ENCODE results near the gene VAV3.

VAV3 gene

DNA sequence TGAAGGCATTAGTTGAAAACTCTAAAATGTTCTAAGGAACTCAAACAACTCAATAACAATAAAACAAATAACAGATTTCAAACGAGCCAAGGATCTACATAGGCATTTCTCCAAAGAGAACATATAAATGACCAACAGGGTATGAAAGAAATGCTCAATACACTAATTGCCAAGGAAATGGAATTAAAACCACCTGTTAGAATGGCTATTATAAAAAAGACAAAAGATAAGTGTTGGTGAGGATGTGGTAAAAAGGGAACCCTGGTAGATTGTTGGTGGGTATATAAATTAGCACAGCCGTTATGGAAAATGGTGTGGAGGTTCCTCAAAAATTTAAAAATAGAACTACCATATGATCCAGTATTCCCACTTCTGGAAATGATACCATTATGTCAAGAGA is 9.1 kb upstream of the VAV3 start:
- DNase-seq (ENCODE audit: low read depth): no peak

DNA sequence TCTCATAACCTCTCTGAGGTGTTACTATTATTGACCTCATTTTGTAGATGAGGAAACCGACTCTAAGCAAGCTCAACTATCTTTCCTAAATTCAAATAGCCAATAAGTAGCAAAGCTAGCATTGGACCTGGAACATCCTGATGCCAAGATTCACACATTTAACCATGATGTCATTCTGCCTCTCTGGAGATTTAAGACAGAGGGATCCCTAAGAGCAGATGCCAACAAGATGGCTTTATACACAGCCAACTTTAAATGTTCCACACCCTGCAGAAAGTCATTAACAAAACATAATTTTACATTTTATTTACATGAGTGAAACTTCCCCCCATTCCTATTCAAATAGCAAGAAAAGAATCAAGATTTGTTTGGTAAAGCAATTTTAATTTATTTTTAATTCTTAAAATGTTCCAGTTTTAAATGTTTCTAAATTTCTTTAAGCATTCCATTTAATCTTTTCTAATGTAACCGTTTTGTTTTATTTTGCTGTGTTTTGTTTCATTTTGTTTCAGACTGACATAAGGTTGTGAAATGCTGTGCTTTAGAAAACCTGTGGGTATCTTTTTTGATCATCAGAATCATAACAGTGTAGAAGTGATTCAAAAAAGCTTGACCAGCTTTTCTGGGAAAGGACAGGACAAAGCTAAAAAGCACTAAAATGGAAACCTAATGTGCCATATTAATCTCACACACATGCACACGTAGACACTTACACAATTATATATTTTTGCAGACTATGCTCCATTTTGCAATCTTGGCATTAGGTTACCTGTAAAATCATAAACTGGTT is 7.6 kb upstream of the VAV3 start:
- no peak for DNase-seq (ENCODE audit: low read depth)

DNA sequence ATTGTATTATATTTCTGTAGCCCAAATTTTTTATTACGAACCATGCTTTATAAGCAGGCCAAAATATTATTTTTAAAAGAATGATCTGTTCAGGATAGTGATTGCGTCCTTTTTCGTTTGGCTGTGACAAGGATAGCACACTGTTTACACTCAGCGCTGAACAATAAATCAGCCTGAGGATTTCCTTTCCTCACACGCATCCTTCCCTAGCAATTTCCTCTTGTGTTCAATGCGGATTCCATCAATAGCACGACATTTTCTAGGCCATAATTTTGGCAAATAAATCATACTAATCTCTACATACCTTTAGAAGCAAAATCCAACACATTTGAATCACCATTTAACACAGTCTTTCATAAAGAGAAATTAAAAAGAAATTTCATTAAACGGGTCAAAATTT is 1.6 kb upstream of the VAV3 start:
- no peak for DNase-seq (ENCODE audit: low read depth)

DNA sequence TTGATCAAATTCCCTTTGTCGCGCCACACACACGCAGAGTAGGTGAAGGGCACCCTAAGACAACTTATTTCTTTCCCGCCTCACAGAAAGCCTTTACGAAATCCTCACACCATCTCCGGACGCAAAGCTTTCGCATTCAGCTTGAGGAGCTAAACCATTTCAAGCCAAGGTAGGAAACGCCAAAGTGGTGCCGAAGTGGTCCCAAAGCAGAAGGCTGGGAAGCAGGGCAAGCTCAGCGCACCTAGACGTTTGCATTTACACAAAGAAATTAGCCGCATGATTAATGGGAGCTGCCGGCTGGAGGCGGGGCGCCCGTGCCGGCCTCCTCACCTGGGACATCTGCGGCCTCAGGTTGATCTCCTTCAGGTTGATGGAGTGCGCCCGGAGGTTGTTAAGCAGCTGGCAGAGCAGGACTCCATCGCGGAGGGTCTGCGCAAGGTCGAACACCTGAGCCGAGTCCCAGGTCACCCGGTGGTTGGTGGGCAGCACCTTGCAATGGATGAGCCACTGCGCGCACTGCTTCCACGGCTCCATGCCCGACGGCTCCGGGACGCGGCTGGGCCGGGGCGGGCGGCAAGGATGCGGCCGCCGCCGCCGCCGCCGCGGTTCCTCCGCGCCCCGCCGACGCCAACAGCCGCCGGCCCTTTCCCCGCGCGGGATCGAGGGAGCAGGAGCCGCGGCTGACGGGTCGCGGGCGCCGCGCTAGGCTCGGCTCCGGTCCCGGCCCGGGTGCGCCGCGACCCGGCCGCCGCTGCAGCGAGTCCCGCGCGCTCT is 457 bp downstream of the VAV3 start:
- no peak for DNase-seq (ENCODE audit: low read depth)

DNA sequence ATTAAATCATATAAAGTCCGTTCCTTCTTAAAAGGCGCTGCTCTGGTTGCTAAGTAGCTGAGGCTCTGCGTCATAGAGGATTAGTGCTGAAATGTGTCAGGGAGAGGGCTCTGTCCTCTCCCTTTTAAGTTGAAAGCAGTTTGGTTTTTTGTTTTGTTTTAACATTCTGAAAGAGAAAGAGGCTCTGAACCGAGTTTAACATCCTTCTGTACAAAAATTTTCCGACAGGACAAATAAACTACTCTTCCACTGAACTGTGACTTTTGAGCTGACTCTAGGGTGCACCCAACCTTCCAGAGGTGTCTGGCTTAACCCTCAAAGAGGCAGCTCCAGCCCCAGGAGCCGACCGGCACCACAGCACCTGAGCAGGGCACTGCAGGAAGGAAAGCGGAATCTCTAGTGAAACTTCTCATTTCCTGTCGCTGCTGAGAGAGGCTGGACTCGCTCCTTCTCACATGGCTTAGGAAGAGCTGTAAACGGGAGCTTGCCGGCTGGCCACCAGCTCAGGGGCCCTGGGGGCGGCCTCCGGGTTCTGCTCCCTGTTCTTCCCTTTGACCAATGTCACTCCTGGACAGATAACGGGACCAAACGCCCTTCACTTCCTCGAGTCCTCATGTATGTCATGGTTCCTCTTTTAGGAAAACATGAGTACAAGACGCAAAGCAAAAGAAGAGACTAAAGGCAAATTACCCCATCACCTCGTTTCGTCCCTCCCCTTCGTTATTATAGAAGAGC is 1.2 kb downstream of the VAV3 start:
- DNase-seq (ENCODE audit: low read depth): no peak

DNA sequence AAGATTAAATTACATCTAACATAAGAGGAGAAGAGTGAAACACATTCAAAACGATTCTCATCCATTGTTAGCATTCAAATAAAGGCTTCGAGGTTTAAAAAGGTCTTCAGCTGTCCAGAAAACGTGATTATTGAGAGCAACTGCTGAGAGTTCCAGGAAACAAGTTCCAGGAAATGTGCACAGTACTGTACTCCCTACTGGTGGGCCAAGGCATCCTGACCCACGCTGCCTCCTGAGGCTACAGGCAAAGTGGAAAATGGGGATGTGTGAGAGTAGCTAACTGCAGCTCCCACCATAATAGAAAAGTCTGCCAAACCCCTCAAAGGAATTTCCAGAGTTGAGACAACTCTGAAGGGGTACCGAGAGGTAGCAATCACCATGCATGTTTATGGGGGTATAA is 2.0 kb downstream of the VAV3 start:
- no peak for DNase-seq (ENCODE audit: low read depth)

DNA sequence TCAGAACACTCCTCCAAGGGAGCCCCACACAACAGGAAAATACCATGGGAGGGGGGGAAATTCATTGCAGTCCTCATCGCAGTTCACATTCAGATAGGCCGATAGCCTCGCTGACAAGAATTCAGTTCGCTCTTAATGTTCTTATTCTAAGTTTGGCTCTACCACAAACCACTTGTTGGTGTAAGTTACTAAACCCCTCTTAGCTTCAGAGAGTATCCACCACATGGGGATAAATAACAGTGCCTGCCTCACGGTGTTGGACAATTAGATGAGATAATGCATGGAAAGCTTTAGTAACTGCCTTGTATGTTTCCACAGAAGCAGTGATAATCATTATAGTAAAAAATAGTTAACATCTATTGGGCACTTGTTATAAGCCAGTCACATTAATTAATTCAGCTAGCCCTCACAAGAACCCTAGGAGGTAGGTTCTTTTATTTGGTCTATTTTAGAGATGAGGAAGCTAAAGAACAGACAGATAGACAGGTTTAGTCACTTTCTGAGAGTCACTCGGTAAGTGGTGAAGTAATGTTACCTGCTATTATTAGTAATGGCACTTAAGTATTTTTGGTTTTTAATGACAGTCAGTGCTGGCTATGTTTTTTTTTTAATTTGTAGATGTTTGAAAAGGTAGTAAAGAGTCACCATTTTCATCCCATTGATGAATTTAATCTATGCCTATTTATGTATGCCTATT is 10.1 kb downstream of the VAV3 start:
- no peak for DNase-seq (ENCODE audit: low read depth)

DNA sequence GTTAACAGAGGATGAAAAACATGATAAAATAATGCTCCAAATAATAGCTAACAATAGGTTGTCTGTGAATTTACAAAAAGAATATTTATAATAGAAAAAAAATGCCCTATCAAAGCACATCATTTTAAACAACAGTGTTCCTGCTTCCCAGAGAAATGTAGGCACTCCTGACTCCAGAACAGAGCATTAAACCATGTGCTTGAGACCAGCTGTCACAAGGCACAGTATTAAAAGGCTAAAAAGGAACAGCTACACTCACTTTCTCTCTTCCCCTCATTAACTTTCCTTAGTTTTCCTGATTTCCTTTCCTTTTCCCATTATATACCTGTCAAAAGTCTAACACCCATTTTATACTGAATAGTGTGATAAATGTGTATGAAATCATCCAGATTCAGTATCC is 10.9 kb downstream of the VAV3 start:
- DNase-seq (ENCODE audit: low read depth): no peak

DNA sequence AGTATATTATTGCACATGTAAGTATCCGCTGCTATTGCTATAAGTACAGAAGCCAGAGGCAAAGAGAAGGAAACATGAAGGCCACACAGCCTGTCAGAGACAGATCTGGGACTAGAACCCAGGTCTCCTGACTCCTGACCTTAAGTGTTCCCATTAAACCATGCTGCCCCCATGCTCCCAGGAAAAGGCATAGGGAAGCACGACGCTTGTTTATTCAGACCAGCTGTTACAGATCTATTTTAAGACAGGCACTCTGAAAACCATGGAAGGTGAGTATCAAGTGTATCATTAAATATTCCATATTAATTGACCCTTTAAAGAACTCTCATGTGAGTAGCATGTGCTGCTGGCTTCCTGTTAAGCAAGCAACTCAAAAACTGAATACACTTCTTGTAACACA is 11.4 kb downstream of the VAV3 start:
- DNase-seq (ENCODE audit: low read depth): no peak

DNA sequence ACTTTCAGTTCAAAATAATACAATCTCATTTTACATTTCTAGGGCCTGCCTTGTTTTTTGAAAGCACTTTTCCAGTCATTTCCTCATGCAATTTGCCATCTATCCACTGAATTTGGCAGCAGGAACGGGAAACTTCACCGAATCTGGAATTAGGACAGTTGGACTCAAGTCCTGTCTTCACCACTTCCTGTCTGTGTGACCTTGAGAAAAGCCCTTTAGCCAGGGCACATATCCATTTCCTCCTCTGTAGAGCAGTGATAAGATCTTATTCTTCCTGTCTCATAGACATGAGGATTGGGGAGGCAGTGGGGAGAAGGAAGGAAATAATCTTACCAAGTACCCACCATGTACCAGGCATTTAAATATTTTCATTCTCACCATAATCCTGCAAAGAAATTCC is 12.0 kb downstream of the VAV3 start:
- DNase-seq (ENCODE audit: low read depth): no peak

DNA sequence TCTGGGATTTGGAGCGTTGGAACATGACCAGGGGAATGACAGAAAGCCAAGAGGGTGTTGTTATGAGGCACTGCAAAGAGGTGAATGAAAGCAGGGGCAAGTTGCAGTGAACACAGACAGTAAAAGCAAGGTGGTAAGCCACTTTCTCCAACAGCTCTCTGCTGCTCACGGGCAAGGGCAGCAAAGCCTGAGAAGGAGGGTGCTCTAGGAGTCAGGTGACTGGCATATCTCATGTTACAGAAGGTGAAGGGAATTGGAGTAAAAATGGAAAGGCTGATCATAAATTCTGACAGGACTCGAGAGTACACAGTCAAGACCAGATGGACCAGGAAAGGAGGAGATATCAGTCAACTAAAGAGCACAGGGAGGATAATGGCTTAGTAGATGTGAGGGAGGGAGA is 14.5 kb downstream of the VAV3 start:
- DNase-seq (ENCODE audit: low read depth): no peak

DNA sequence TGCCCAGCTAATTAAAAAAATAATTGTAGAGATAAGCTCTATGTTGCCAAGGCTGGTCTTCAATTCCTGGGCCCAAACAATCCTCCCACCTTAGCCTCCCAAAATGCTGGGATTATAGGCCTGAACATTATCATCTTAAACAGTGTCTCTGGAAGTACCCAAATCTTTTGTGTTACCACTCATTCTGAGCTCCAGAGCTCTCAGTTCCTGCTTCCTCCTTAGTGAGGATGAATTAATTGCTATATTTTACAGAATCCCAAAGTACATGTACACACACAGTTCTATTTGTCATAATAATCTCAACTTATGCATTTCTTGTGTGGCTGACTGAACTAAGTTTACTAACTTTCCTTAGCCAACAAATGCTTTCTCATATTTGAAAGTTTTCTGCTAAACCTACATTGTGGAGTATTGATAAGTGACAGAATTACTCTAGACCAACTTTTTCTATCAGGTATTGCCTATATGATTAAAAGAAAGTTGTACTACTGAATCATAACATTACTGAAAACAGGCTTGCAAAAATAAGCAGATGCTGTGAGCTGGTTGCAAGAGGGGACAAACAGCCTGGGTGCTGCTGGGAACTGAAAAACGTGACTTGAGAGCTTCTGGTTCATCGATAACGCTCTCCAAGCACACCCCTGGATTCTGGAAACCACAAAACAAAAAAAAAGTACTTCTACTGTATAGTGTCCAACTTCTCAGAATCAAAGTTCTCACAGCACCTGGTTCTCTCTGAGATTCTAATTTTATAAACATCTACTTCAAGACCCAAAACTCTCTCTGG is 15.3 kb downstream of the VAV3 start:
- no peak for DNase-seq (ENCODE audit: low read depth)

DNA sequence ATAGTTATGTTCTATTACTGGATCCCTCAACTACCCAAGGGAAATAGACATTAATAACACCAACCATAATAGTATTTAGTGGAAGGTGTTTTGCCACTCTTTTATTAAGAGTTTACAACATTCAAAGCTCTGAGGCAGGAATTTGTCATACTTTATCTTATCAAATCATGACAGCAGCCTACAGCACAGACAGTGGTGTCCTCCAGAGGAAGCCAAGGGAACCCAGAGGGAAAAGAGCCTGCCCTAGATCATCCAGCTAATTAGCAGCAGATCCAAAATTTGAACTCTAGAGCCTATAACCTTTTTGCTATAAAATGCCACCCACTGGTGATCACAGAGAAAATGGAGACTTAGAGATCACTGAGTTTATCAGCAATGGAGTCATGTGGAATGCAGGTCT is 18.2 kb downstream of the VAV3 start:
- no peak for DNase-seq (ENCODE audit: low read depth)

DNA sequence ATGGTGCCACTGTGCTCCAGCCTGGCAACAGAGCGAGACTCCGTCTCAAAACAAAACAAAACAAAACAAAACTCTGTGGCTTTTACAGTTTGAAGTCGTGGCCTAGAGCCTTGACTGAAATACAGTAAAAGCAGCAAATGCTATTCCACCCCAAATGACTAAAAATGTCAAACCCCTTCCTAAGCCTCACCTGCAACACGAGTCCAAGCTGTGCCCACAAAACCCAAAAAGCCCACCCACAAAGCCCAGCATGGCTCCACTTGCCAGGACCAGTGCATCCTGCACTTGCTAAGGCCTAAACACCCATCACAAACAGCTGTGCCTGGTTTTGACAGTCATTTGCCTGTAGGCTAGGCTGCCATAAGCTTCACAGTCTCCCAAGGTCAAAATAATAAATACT is 21.3 kb downstream of the VAV3 start:
- no peak for DNase-seq (ENCODE audit: low read depth)

DNA sequence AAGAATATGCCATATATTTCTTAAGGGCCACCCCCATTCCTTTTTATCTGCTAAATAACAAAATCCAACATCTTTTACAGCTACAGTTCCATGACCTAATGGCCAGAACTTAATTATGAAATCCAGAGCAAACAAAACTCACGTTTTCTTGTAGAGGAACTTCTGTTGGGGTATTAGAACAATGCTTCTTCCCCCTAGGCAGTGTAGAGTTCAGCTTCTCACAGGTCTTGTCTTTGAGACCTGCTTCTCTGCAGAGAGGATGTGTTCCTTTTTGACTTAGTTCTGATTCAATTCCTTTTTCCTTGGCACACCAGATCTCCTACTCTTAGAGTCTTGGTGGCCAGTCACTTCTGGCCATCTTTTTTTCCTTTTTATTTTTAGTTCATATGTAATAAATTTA is 22.2 kb downstream of the VAV3 start:
- no peak for DNase-seq (ENCODE audit: low read depth)

DNA sequence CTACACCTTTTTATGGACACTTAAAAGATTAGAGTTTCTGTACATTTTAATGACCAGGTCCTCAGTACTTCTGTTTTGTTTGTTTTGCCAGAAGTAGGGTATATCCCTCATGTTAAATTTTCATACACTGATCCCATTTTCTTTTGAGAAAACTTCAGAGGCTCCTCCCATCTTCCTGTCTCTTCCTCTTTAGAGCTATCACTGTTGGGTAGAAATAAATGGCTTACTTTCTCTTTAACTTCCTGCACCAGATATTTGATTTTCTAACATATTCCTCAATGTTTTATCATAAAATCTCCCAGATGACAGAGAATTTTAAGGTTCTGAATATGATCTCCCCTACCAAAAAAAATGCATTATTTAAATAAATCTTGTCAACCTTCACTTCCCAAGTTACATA is 23.4 kb downstream of the VAV3 start:
- DNase-seq (ENCODE audit: low read depth): no peak

DNA sequence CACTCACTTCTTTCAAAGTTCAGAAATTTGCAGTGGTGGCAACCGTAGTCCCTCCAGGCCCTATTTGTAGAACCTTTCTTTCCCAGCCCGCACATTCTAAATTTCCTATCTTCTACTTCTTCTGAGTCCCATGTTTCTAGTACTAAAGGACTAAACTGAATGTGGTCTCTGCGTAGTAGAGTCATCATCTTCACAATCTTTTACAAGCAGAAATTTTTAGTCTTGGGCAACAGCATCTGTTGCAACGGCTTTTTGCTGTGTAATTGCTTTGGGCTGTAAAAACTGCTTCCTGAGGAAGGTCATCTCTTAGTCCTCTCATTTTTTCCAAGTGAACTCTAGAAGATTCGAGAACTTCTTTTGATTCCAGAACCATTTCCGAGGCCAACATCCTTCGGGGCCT is 23.9 kb downstream of the VAV3 start:
- DNase-seq (ENCODE audit: low read depth): peak; percentile 68

DNA sequence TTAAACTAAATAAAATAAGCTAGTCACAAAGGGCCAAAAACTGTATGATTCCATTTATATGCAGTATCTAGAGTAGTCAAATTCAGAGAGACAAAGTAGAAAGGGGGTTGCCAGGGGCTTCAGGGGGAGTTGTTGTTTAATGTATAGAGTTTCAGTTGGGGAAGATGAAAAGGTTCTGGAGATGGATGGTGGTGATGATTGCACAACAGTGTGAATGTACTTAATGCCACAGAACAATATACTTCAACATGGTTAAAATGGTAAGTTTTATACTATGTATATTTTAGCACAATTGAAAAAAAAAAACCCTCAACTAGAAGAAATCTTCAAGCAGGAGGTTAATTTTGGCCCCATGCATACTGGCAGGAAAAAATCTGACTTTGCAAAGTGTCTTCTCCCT is 24.3 kb downstream of the VAV3 start:
- DNase-seq (ENCODE audit: low read depth): no peak

DNA sequence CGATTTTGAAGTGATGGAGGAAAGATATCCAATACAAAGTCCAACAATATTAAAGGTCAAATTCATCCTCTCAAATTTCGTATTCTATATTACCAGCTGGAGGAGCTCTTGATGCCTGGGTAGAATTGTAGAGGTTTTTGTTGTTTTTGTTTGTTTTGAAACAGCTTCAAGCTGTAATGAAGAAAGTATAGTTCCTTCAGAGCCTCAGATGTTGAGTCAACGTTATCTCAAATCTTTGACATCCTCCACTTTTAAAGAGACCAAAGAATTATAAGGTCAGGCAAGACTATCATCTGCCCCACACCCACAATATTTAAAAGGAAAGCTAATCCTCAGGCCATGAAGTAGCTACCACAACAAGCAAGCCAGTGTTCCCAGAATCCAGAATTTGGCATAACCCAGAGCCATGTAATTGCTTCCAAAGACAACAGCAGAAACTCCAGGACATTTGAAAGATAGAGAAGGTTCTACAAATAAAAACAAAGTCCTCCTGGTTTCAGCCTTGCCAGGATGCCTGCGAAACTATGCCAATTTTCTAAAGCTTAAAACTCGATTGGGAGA is 24.9 kb downstream of the VAV3 start:
- no peak for DNase-seq (ENCODE audit: low read depth)

DNA sequence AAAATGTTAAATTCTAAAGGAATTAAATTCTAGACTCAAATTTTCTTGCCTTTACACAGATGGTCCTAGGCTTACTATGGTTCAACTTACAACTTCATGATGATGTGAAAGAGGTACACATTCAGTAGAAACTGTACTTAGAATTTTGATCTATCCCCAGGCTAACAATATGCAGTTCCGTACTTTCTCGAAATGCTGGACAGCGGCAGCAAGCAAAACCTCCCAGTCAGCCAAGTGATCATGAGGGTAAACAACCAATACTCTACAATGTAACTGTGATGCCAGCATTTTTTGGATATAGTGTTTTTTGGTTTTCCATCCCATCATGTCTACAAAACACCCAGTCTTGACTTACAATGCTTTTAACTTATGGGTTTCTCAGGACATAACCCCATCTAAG is 25.7 kb downstream of the VAV3 start:
- DNase-seq (ENCODE audit: low read depth): no peak
